GM12878 (cell line): ENCODE measurements around the gene CDHR5. TPM values are rescaled to one million over a fixed set of nuclear protein-coding genes. Genes with fewer than 3 reads are reported as not detected.

Experiments used
- BCL11A ChIP-seq: IDR thresholded peaks from 2 replicates; pipeline ENCODE4 v1.6.1; 2011; ENCODE audit warnings: low read depth, low read length
- CTCF ChIP-seq, 3 experiments: IDR thresholded peaks in 2 of 3; conservative IDR thresholded peaks in 1 of 3; 2 replicates each; pipeline ENCODE4 v1.5.1; 2011; ENCODE audit warnings: low read depth in 3 of 3, low read length in 3 of 3, mild to moderate bottlenecking in 3 of 3, control low read depth in 2 of 3, moderate library complexity in 2 of 3, inconsistent platforms in 1 of 3, mixed read lengths in 1 of 3; ENCODE audit not compliant: control insufficient read depth in 2 of 3, insufficient read depth in 1 of 3; ENCODE audit errors: extremely low read depth in 1 of 3
- HDAC6 ChIP-seq: fragments of 200-600 bp; sonication (generic); IDR thresholded peaks from one replicate; pipeline ENCODE4 v1.8.0; 2017; ENCODE audit warnings: antibody characterized with exemption; ENCODE audit not compliant: unreplicated experiment
- MYC ChIP-seq: IDR thresholded peaks from 2 replicates; pipeline ENCODE4 v1.6.1; 2011; ENCODE audit warnings: mild to moderate bottlenecking, low read length, moderate library complexity, inconsistent platforms; ENCODE audit not compliant: insufficient read depth, insufficient replicate concordance, insufficient read length, severe bottlenecking
- NFYA ChIP-seq: IDR thresholded peaks from 2 replicates; pipeline ENCODE4 v1.6.1; 2011; ENCODE audit warnings: low read depth, mild to moderate bottlenecking, low read length, improper control_type of control experiment, borderline replicate concordance
- SPI1 ChIP-seq: IDR thresholded peaks from 2 replicates; pipeline ENCODE4 v1.6.1; 2011; ENCODE audit warnings: low read depth, mild to moderate bottlenecking, low read length, moderate library complexity, borderline replicate concordance; ENCODE audit not compliant: insufficient read depth
- SREBF1 ChIP-seq: IDR thresholded peaks from 2 replicates; pipeline ENCODE4 v1.6.1; 2012; ENCODE audit warnings: mild to moderate bottlenecking, low read length
- SREBF2 ChIP-seq: IDR thresholded peaks from 2 replicates; pipeline ENCODE4 v1.6.1; 2012; ENCODE audit warnings: mild to moderate bottlenecking, low read length
- TCF12 ChIP-seq: IDR thresholded peaks from 2 replicates; pipeline ENCODE4 v1.6.1; 2011; ENCODE audit warnings: low read depth, mild to moderate bottlenecking, low read length
- ZNF24 ChIP-seq: fragments of 450-650 bp; IDR thresholded peaks from 2 replicates; pipeline ENCODE4 v1.6.1; 2017; ENCODE audit warnings: antibody characterized with exemption, mild to moderate bottlenecking
- ZNF687 ChIP-seq: fragments of 450-650 bp; IDR thresholded peaks from 2 replicates; pipeline ENCODE4 v1.6.1; 2017; ENCODE audit warnings: mild to moderate bottlenecking, moderate library complexity
- polyA plus RNA-seq, 11 experiments: library from polyadenylated mRNA; depleted of rRNA in 4 of 11; unstranded in 6 of 11; stranded (reverse) in 5 of 11; fragments of >200 nt; fragmentation: Nextera tagmentation in 4 of 11; fragmentation: Illumina TruSeq in 1 of 11; extraction: Ambion mirVana in 4 of 11; extraction: Trizol in 1 of 11; gene quantifications; 1 replicate in 1 of 11; 2 replicates in 10 of 11; pipeline versions ENCODE4 v1.2.1 to v1.2.3, GENCODE V29; 2011 to 2016; ENCODE audit warnings: inconsistent platforms in 2 of 11, missing spikeins in 2 of 11, low read depth in 1 of 11
- total RNA-seq, 4 experiments: library from RNA; depleted of rRNA in 3 of 4; stranded (reverse); fragments of >200 nt in 3 of 4; fragmentation: Illumina TruSeq in 1 of 4; extraction: Trizol in 1 of 4; gene quantifications; 2 replicates each; pipeline versions ENCODE4 v1.2.1 to v1.2.3, GENCODE V29; 2013 to 2021
- TF ChIP-seq, protein P1 (sequence below): IDR thresholded peaks from 2 replicates; pipeline ENCODE4 v1.6.1; 2011; ENCODE audit warnings: mild to moderate bottlenecking, low read depth, low read length, moderate library complexity; ENCODE audit not compliant: insufficient replicate concordance
- TF ChIP-seq, protein P2 (sequence below): fragments of 450-650 bp; formaldehyde crosslinking; IDR thresholded peaks from 2 replicates; pipeline ENCODE4 v1.4.0; 2020; ENCODE audit warnings: mild to moderate bottlenecking, moderate library complexity
- TF ChIP-seq, protein P3 (sequence below): fragments of 450-650 bp; IDR thresholded peaks from 2 replicates; pipeline ENCODE4 v1.6.1; 2018; ENCODE audit warnings: borderline replicate concordance, mild to moderate bottlenecking; ENCODE audit not compliant: partially characterized antibody

Gene CDHR5
- total and polyA plus RNA-seq, 10 of the 15 experiments (the other 5 are each of a cell fraction or from before 2014, with no cell fraction given) = 0.06 TPM; not detected in 9

GRCh38 chr11:575996-576768 is 48.6 kb downstream of the CDHR5 start, which contains the start of gene PHRF1 (continued):
- no peak; the same call in 1 of the 2 replicates for TF ChIP-seq ZNF687
- TF ChIP-seq, protein P1, sequence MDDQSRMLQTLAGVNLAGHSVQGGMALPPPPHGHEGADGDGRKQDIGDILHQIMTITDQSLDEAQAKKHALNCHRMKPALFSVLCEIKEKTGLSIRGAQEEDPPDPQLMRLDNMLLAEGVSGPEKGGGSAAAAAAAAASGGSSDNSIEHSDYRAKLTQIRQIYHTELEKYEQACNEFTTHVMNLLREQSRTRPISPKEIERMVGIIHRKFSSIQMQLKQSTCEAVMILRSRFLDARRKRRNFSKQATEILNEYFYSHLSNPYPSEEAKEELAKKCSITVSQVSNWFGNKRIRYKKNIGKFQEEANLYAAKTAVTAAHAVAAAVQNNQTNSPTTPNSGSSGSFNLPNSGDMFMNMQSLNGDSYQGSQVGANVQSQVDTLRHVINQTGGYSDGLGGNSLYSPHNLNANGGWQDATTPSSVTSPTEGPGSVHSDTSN = no peak
- TF ChIP-seq SPI1 = 0 out of 2 replicates have a peak, but pooled peaks have one; percentile 2
- TF ChIP-seq, protein P2, sequence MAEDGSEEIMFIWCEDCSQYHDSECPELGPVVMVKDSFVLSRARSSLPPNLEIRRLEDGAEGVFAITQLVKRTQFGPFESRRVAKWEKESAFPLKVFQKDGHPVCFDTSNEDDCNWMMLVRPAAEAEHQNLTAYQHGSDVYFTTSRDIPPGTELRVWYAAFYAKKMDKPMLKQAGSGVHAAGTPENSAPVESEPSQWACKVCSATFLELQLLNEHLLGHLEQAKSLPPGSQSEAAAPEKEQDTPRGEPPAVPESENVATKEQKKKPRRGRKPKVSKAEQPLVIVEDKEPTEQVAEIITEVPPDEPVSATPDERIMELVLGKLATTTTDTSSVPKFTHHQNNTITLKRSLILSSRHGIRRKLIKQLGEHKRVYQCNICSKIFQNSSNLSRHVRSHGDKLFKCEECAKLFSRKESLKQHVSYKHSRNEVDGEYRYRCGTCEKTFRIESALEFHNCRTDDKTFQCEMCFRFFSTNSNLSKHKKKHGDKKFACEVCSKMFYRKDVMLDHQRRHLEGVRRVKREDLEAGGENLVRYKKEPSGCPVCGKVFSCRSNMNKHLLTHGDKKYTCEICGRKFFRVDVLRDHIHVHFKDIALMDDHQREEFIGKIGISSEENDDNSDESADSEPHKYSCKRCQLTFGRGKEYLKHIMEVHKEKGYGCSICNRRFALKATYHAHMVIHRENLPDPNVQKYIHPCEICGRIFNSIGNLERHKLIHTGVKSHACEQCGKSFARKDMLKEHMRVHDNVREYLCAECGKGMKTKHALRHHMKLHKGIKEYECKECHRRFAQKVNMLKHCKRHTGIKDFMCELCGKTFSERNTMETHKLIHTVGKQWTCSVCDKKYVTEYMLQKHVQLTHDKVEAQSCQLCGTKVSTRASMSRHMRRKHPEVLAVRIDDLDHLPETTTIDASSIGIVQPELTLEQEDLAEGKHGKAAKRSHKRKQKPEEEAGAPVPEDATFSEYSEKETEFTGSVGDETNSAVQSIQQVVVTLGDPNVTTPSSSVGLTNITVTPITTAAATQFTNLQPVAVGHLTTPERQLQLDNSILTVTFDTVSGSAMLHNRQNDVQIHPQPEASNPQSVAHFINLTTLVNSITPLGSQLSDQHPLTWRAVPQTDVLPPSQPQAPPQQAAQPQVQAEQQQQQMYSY (CRISPR knock-in tag) = no peak
- TF ChIP-seq TCF12 = 0 out of 2 replicates have a peak, but pooled peaks have one; percentile 7
- no peak for TF ChIP-seq NFYA
- peak; percentile 69 for TF ChIP-seq ZNF24
- TF ChIP-seq SREBF1 = peak; percentile 100
- TF ChIP-seq, protein P3, sequence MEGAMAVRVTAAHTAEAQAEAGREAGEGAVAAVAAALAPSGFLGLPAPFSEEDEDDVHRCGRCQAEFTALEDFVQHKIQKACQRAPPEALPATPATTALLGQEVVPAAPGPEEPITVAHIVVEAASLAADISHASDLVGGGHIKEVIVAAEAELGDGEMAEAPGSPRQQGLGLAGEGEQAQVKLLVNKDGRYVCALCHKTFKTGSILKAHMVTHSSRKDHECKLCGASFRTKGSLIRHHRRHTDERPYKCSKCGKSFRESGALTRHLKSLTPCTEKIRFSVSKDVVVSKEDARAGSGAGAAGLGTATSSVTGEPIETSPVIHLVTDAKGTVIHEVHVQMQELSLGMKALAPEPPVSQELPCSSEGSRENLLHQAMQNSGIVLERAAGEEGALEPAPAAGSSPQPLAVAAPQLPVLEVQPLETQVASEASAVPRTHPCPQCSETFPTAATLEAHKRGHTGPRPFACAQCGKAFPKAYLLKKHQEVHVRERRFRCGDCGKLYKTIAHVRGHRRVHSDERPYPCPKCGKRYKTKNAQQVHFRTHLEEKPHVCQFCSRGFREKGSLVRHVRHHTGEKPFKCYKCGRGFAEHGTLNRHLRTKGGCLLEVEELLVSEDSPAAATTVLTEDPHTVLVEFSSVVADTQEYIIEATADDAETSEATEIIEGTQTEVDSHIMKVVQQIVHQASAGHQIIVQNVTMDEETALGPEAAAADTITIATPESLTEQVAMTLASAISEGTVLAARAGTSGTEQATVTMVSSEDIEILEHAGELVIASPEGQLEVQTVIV = peak; percentile 91
- no peak for TF ChIP-seq MYC
- no peak for TF ChIP-seq BCL11A
- TF ChIP-seq CTCF (IDR thresholded peaks at IDR 0.05 in 2 of 3, conservative IDR thresholded peaks at IDR 0.05 in 1 of 3; ENCODE audit: control insufficient read depth in 2 of 3, extremely low read depth in 1 of 3, insufficient read depth in 1 of 3, low read depth in 3 of 3, low read length in 3 of 3) = no peak
- no peak for TF ChIP-seq HDAC6
- peak; percentile 50; the same call in 1 of the 2 replicates for TF ChIP-seq SREBF2
